Measurements from ENCODE around the gene CASP8. TPM values are rescaled to one million over a fixed set of nuclear protein-coding genes. Genes with fewer than 3 reads are reported as not detected.

The CASP8 gene
- total and polyA plus RNA-seq, 9 of the 15 experiments (the other 6 are each of a cell fraction or from before 2014, with no cell fraction given): 10.2 to 31.4 (median 19.4) TPM

- TF ChIP-seq ZNF407 (IDR thresholded peaks at IDR 0.05; ENCODE audit: low read depth) (no peak), TARDBP (IDR thresholded peaks at IDR 0.05) (no peak), ZNF311 (CRISPR knock-in tag; IDR thresholded peaks at IDR 0.05) (no peak), IRF2 (CRISPR knock-in tag; IDR thresholded peaks at IDR 0.05) (no peak), TCF7L2 (IDR thresholded peaks at IDR 0.05; ENCODE audit: low read depth, low read length) (no peak), SRSF3 (IDR thresholded peaks at IDR 0.05; ENCODE audit: insufficient read depth, low read length) (no peak), RCOR1 (IDR thresholded peaks at IDR 0.05; ENCODE audit: borderline replicate concordance in 1 of 2, low read depth in 2 of 2, low read length in 2 of 2) (no peak), ZFP1 (CRISPR knock-in tag; IDR thresholded peaks at IDR 0.05) (no peak), CSDE1 (IDR thresholded peaks at IDR 0.05) (no peak), ZNF124 (CRISPR knock-in tag; IDR thresholded peaks at IDR 0.05) (no peak), ZNF41 (CRISPR knock-in tag; conservative IDR thresholded peaks at IDR 0.05) (no peak), NCOA2 (IDR thresholded peaks at IDR 0.05; ENCODE audit: partially characterized antibody in 2 of 2) (no peak), HMBOX1 (IDR thresholded peaks at IDR 0.05) (peak; percentile 46; the same call in 1 of the 2 replicates), MAZ (CRISPR knock-in tag; conservative IDR thresholded peaks at IDR 0.05 in 1 of 2, IDR thresholded peaks at IDR 0.05 in 1 of 2) (peak in 1 of 2 experiments; percentile 73; a peak in 2 of 4 replicates), ZNF146 (CRISPR knock-in tag; IDR thresholded peaks at IDR 0.05; ENCODE audit: unreplicated experiment) (no peak), ZNF384 (IDR thresholded peaks at IDR 0.05; ENCODE audit: low read depth, low read length) (peak; percentile 52; the same call in 1 of the 2 replicates), ATF1 (CRISPR knock-in tag; IDR thresholded peaks at IDR 0.05) (no peak), ATF1 (tag; IDR thresholded peaks at IDR 0.05) (no peak), JUNB (CRISPR knock-in tag; conservative IDR thresholded peaks at IDR 0.05) (no peak), SPI1 (IDR thresholded peaks at IDR 0.05; ENCODE audit: borderline replicate concordance, low read depth, low read length) (peak; percentile 96), ZNF717 (CRISPR knock-in tag; IDR thresholded peaks at IDR 0.05) (no peak), TFAM (CRISPR knock-in tag; conservative IDR thresholded peaks at IDR 0.05) (no peak), SNIP1 (IDR thresholded peaks at IDR 0.05; ENCODE audit: low read depth) (no peak), ZFPM2 (CRISPR knock-in tag; IDR thresholded peaks at IDR 0.05) (no peak)
Measured at GRCh38 chr2:201257381-201257955, 2.9 kb upstream of the CASP8 start (continued).
